HG03095 (cell line): Measurements from ENCODE around the gene UVRAG.

ENCODE experiments used
- ATAC-seq: cut with Tn5 transposase; IDR thresholded peaks from one replicate; pipeline ENCODE4 v1.9.1; 2021; ENCODE audit warnings: moderate library complexity; ENCODE audit not compliant: unreplicated experiment

Gene UVRAG

GRCh38 chr11:75996523-75997442 is 181.8 kb downstream of the UVRAG start:
- ATAC-seq = no peak

- ATAC-seq = no peak
These were observed 189.4 kb downstream of the UVRAG start for GRCh38 chr11:76004400-76004799.

- ATAC-seq = no peak
These were observed 190.7 kb downstream of the UVRAG start for GRCh38 chr11:76005756-76006155.

GRCh38 chr11:76007166-76007565 is 192.2 kb downstream of the UVRAG start:
- ATAC-seq = no peak

- ATAC-seq = no peak
These were observed 193.5 kb downstream of the UVRAG start for GRCh38 chr11:76008474-76008873.

GRCh38 chr11:76010051-76010450 is 195.0 kb downstream of the UVRAG start:
- ATAC-seq = no peak

GRCh38 chr11:76013526-76013925 is 198.5 kb downstream of the UVRAG start:
- ATAC-seq = no peak

- ATAC-seq = no peak
These were observed 208.4 kb downstream of the UVRAG start for GRCh38 chr11:76023236-76024068.

- no peak for ATAC-seq
These were observed 210.1 kb downstream of the UVRAG start for GRCh38 chr11:76025068-76025467.

GRCh38 chr11:76025817-76026216 is 210.8 kb downstream of the UVRAG start:
- ATAC-seq = no peak

GRCh38 chr11:76026281-76026680 is 211.3 kb downstream of the UVRAG start:
- ATAC-seq = no peak

GRCh38 chr11:76026862-76027261 is 211.9 kb downstream of the UVRAG start:
- no peak for ATAC-seq

GRCh38 chr11:76030286-76030685 is 215.3 kb downstream of the UVRAG start:
- no peak for ATAC-seq

- no peak for ATAC-seq
These were observed 216.1 kb downstream of the UVRAG start for GRCh38 chr11:76030968-76031590.

GRCh38 chr11:76033699-76034098 is 218.7 kb downstream of the UVRAG start:
- ATAC-seq = no peak

- no peak for ATAC-seq
These were observed 220.0 kb downstream of the UVRAG start for GRCh38 chr11:76035020-76035419.

- ATAC-seq = no peak
These were observed 223.6 kb downstream of the UVRAG start for GRCh38 chr11:76038608-76039007.

GRCh38 chr11:76041208-76041607 is 226.2 kb downstream of the UVRAG start:
- ATAC-seq = no peak

GRCh38 chr11:76044750-76045320 is 229.8 kb downstream of the UVRAG start:
- no peak for ATAC-seq

- ATAC-seq = no peak
These were observed 232.2 kb downstream of the UVRAG start for GRCh38 chr11:76047231-76047630.

- no peak for ATAC-seq
These were observed 232.8 kb downstream of the UVRAG start for GRCh38 chr11:76047766-76048165.
